Urothelium cell line (cell line): ENCODE results near the gene RASSF8.
"Not testable (repeated sequence)": the region's sequence is repeated elsewhere in the genome, so short reads cannot be mapped to it uniquely, and the experiment has no call there.

ENCODE experiments used
- DNase-seq: peaks from one replicate; pipeline ENCODE4 v3.0.0; 2011; ENCODE audit warnings: low spot score, mixed read lengths
- FAIRE-seq: peaks from 2 replicates; lab custom pipeline; 2011; peaks lifted over from hg19 to GRCh38; lab: Jason Lieb, UNC

RASSF8 gene

DNA sequence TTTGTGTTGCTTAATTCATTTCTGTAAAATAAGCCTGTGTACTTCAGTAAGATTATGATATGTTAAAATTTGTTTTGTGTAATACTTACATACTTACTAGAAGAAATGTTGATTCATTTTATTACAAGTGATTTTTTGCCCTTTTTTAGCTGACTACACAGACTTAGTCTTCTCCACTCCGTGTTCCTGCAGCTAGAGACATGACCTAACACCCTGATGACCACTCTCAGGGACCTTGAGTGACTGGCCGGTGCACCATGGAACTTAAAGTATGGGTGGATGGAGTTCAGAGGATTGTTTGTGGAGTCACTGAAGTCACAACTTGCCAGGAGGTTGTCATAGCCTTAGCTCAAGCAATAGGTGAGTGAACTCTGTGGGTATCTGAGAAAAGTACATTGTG is 96.6 kb downstream of the RASSF8 start:
- FAIRE-seq: no peak

GRCh38 chr12:26056335-26056734 is 97.9 kb downstream of the RASSF8 start:
- peak; percentile 35 for FAIRE-seq
- peak; percentile 35 for DNase-seq

More for the DNA sequence above, 96.6 kb downstream of the RASSF8 start:
- no peak for DNase-seq

DNA sequence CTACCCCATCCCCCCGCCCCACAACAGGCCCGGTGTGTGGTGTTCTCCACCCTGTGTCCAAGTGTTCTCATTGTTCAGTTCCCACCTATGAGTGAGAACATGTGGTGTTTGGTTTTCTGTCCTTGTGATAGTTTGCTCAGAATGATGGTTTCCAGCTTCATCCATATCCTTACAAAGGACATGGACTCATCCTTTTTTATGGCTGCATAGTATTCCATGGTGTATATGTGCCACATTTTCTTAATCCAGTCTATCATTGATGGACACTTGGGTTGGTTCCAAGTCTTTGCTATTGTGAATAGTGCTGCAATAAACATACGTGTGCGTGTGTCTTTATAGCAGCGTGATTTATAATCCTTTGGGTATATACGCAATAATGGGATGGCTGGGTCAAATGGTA is 98.8 kb downstream of the RASSF8 start:
- DNase-seq, FAIRE-seq: not testable (repeated sequence)

DNA sequence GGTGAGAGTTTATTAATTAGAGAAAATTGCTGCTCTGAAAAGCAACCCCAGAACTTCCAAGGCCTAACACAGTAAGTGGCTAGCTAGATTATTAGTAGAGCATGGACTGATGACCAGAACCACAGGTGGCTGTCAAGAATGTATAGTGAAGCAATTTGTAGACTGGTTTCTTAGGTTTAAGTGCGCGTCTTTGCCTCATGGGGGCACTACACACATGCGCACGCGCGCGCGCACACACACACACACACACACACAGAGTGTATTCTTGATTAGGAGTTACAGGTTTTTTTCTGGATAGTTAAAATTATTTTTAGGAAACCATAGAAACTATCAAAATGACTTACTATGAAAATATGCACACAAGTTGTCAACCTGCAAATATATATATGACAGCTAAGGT is 99.8 kb downstream of the RASSF8 start:
- FAIRE-seq: no peak

DNA sequence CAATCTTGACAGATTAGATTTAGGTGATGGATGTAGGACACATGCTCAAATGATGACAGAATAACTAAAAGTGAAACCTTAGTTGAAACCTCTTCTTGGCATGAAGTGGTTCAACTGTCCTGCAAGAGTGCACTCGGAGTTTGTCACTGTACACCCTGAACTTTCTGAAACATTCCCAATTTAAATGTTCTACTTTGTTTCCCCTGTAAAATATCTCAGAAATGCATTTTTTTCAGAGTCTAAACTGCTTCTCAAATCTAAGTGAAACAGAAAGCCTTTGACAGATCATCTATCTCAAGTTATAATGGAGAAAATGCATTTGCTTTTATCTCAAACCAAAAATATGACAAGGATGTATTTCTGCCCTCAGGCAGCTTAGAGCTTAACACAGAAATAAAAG is 100.3 kb downstream of the RASSF8 start:
- FAIRE-seq: no peak
- no peak for DNase-seq

More for the DNA sequence above, 99.8 kb downstream of the RASSF8 start:
- DNase-seq: no peak

- DNase-seq (no peak), FAIRE-seq (no peak)
These were observed 103.5 kb downstream of the RASSF8 start for GRCh38 chr12:26062006-26062405.

- peak; percentile 58 for DNase-seq
- FAIRE-seq: no peak
These were observed 104.1 kb downstream of the RASSF8 start for GRCh38 chr12:26062566-26062965.

- DNase-seq (no peak), FAIRE-seq (no peak)
These were observed 107.0 kb downstream of the RASSF8 start for GRCh38 chr12:26065451-26065850.

- DNase-seq (no peak), FAIRE-seq (no peak)
These were observed 110.0 kb downstream of the RASSF8 start for GRCh38 chr12:26068503-26068902.

DNA sequence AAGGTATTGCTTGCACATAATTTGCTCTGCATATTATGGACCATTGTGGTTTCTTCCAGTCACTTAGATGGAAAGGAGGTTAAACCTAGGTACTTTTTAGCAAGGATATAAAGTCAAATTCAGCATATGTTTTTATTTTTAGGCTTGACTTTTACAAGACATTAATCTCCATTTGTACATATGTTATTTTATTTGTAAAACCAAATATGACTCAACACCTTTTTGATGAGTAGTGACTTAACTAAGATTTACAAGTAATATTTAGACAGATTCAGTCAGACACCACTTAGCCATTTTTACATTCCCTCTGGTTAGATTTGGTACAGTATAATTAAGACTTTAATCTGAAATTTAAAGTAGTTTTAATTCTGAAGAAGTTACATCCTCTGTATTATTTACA is 111.3 kb downstream of the RASSF8 start:
- FAIRE-seq (no peak), DNase-seq (no peak)

GRCh38 chr12:26077915-26078702 is 119.6 kb downstream of the RASSF8 start:
- FAIRE-seq (no peak), DNase-seq (peak; percentile 23)

GRCh38 chr12:26080911-26081310 is 122.4 kb downstream of the RASSF8 start:
- DNase-seq: no peak
- FAIRE-seq: no peak

- DNase-seq (no peak), FAIRE-seq (no peak)
These were observed 128.5 kb downstream of the RASSF8 start for GRCh38 chr12:26086936-26087335.

GRCh38 chr12:26088998-26089397 is 130.5 kb downstream of the RASSF8 start:
- DNase-seq (no peak), FAIRE-seq (no peak)

DNA sequence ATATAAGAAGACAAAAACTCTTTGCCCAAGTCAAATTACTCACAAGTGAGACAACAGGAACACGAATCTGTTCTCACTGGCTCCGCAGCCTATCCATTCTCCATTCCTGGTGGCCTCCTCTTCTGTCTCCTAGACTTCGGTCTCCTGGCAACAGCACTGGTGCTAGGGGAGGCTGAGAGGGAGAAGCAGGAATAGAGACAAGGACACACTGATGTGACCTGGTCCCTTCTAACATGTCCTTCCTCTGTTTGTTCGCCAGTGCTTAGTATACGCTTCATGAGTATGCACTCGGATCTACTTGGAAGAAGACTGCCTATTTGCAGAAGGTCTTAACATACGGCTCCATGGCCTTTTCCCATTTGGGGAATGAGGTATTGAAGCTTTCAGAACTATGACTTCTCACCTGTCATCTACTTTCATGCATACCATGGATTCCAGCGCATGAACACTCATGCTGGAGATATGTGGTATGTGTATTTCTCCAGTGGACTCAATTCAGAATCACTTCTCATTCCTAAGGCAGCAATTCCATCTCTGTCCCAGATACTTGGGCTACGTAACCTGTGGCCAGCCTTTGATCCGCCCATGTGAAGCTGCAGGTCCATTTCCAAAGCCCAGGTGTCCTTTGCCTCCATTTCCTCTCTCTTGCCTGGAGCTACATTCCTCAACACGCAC is 132.5 kb downstream of the RASSF8 start:
- FAIRE-seq (peak; percentile 87), DNase-seq (peak; percentile 71)

GRCh38 chr12:26091822-26092221 is 133.3 kb downstream of the RASSF8 start:
- DNase-seq (no peak), FAIRE-seq (no peak)

DNA sequence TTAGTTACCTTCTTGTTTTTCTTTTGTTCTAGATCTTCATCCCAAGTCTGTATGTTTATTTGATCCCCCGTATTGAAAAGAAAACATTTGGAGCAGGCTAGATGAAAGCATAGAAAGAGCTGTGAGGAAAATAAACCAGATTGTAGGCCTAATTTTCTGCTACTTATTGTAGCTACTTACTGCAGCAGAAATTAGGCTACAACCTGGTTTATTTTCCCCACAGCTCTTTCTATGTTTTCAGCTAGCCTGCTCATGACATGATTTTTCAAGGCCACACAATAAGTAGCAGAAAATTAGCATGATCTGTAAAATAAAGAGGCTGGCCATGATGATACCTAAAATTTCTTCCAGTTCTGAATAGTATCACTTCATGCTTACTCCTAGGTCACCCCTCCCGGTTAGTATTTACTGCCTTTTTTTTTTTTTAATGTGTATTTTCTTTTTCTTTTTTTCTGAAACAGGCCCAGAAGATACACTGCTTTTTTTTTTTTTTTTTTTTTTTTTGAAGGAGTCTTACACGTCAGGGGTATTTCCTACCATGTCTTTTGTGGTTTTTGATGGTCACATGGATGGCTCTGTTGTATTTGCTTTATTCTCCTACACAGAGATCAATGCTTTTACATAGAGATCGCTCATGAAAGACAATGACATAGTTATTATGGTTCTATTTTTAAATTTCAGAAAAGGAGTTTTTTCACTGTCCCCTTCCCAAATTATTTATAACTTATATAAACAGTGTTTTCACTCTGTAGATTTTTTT is 134.0 kb downstream of the RASSF8 start:
- no peak for DNase-seq
- no peak for FAIRE-seq

- no peak for FAIRE-seq
These were observed 136.7 kb downstream of the RASSF8 start for GRCh38 chr12:26095186-26095585.

DNA sequence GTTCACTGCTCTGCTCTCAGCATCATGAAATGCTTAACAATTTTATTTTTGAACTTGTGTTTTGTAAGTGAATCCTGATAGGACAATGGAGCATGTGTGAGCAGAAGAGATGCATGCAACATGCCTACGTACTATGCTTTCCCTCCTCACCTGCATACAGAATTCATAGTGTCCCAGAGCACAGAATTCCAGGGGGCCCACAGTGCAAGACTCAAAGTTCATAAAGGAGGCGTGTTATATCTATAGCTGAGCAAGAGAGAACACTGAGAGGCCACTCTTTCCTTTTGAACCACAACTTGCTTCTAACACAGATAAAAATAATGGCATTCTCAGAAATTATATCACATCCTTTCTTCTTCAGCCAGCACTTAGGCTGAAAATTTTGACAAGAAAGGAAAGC is 137.6 kb downstream of the RASSF8 start:
- DNase-seq: no peak
- no peak for FAIRE-seq

More at GRCh38 chr12:26095186-26095585, 136.7 kb downstream of the RASSF8 start:
- no peak for DNase-seq

GRCh38 chr12:26097046-26097878 is 138.8 kb downstream of the RASSF8 start:
- FAIRE-seq (no peak), DNase-seq (peak; percentile 77)
